ENCODE data around the gene DROSHA. TPM values are rescaled to one million over a fixed set of nuclear protein-coding genes. Genes with fewer than 3 reads are reported as not detected.

Gene DROSHA
- total and polyA plus RNA-seq, 3 experiments from 2014 or later: 22.2 to 75.0 (median 64.1) TPM

- ChIA-PET CTCF (no interaction called here), POLR2A (no interaction called here)
- no peaks in the 10 kb centered on the region for H3K4me1 ChIP-seq (ENCODE audit: insufficient read depth, low read length)
- no peak overlapping the region for H3K27ac Mint-ChIP-seq
- DNase-seq: no peak
- H3K9me3 Mint-ChIP-seq: peaks cover 6 to 11% (median 8%) of the 10 kb centered on the region in 5 donors
- no peak overlapping the region for H3K4me3 ChIP-seq (ENCODE audit: low read length)
- H3K27me3 Mint-ChIP-seq: peaks cover 0 to 3% of the 10 kb centered on the region in 2 donors
- no peaks in the 10 kb centered on the region for H3K9me3 ChIP-seq (ENCODE audit: low read length)
- H3K36me3 ChIP-seq (ENCODE audit: insufficient read depth, low read length): no peaks in the 10 kb centered on the region
- H3K4me3 Mint-ChIP-seq: no peak overlapping the region
- H3K4me1 Mint-ChIP-seq: no peaks in the 10 kb centered on the region
- H3K27me3 ChIP-seq (ENCODE audit: insufficient read depth, low read length, poor library complexity, severe bottlenecking): no peaks in the 10 kb centered on the region
- H3K36me3 Mint-ChIP-seq: peaks cover 0 to 2% (median 0%) of the 10 kb centered on the region in 3 donors
- H3K27ac ChIP-seq (ENCODE audit: low read depth, low read length): no peak overlapping the region
These were observed 139.8 kb downstream of the DROSHA start for GRCh38 chr5:31392061-31392460.

GRCh38 chr5:31390256-31390655, 141.6 kb downstream of the DROSHA start:
- Histone ChIP-seq H3K9me3 (ENCODE audit: low read length) (no peaks in the 10 kb centered on the region), H3K36me3 (ENCODE audit: insufficient read depth, low read length) (no peaks in the 10 kb centered on the region), H3K27me3 (ENCODE audit: insufficient read depth, low read length, poor library complexity, severe bottlenecking) (no peaks in the 10 kb centered on the region), H3K4me1 (ENCODE audit: insufficient read depth, low read length) (no peaks in the 10 kb centered on the region), H3K27ac (ENCODE audit: low read depth, low read length) (no peak overlapping the region), H3K4me3 (ENCODE audit: low read length) (no peak overlapping the region)
- Mint-ChIP-seq H3K27me3 (peaks cover 3 to 8% of the 10 kb centered on the region in 2 donors), H3K4me3 (no peak overlapping the region), H3K4me1 (no peaks in the 10 kb centered on the region), H3K27ac (no peak overlapping the region), H3K9me3 (peaks cover 6 to 11% (median 8%) of the 10 kb centered on the region in 5 donors), H3K36me3 (peaks cover 0 to 2% (median 0%) of the 10 kb centered on the region in 3 donors)
- DNase-seq: no peak
- POLR2A ChIA-PET: no interaction called here
- CTCF ChIA-PET: no interaction called here

GRCh38 chr5:31385774-31386537, 145.9 kb downstream of the DROSHA start:
- CTCF ChIA-PET: no interaction called here
- Histone ChIP-seq H3K4me3 (ENCODE audit: low read length) (no peak overlapping the region), H3K27ac (ENCODE audit: low read depth, low read length) (no peak overlapping the region), H3K9me3 (ENCODE audit: low read length) (no peaks in the 10 kb centered on the region), H3K36me3 (ENCODE audit: insufficient read depth, low read length) (no peaks in the 10 kb centered on the region), H3K4me1 (ENCODE audit: insufficient read depth, low read length) (no peaks in the 10 kb centered on the region), H3K27me3 (ENCODE audit: insufficient read depth, low read length, poor library complexity, severe bottlenecking) (no peaks in the 10 kb centered on the region)
- H3K27me3 Mint-ChIP-seq: peaks cover 10 to 33% of the 10 kb centered on the region in 2 donors
- H3K4me3 Mint-ChIP-seq: no peak overlapping the region
- DNase-seq: no peak
- H3K36me3 Mint-ChIP-seq: peaks cover 0 to 2% (median 0%) of the 10 kb centered on the region in 3 donors
- H3K9me3 Mint-ChIP-seq: peaks cover 6 to 11% (median 8%) of the 10 kb centered on the region in 5 donors
- no peak overlapping the region for H3K27ac Mint-ChIP-seq
- POLR2A ChIA-PET: no interaction called here
- H3K4me1 Mint-ChIP-seq: no peaks in the 10 kb centered on the region

GRCh38 chr5:31383734-31384133, 148.2 kb downstream of the DROSHA start:
- Mint-ChIP-seq H3K4me3 (no peak overlapping the region), H3K27me3 (peaks cover 13 to 40% of the 10 kb centered on the region in 2 donors), H3K27ac (no peak overlapping the region), H3K36me3 (no peaks in the 10 kb centered on the region), H3K4me1 (no peaks in the 10 kb centered on the region), H3K9me3 (peaks cover 0 to 9% (median 4%) of the 10 kb centered on the region in 5 donors)
- Histone ChIP-seq H3K27ac (ENCODE audit: low read depth, low read length) (no peak overlapping the region), H3K9me3 (ENCODE audit: low read length) (no peaks in the 10 kb centered on the region), H3K27me3 (ENCODE audit: insufficient read depth, low read length, poor library complexity, severe bottlenecking) (no peaks in the 10 kb centered on the region), H3K36me3 (ENCODE audit: insufficient read depth, low read length) (no peaks in the 10 kb centered on the region), H3K4me3 (ENCODE audit: low read length) (no peak overlapping the region), H3K4me1 (ENCODE audit: insufficient read depth, low read length) (no peaks in the 10 kb centered on the region)
- CTCF ChIA-PET: no interaction called here
- DNase-seq: no peak
- POLR2A ChIA-PET: no interaction called here

GRCh38 chr5:31382051-31382878, 149.6 kb downstream of the DROSHA start:
- Histone ChIP-seq H3K4me3 (ENCODE audit: low read length) (no peak overlapping the region), H3K36me3 (ENCODE audit: insufficient read depth, low read length) (no peaks in the 10 kb centered on the region), H3K9me3 (ENCODE audit: low read length) (no peaks in the 10 kb centered on the region), H3K27ac (ENCODE audit: low read depth, low read length) (no peak overlapping the region), H3K27me3 (ENCODE audit: insufficient read depth, low read length, poor library complexity, severe bottlenecking) (no peaks in the 10 kb centered on the region), H3K4me1 (ENCODE audit: insufficient read depth, low read length) (no peaks in the 10 kb centered on the region)
- H3K4me1 Mint-ChIP-seq: no peaks in the 10 kb centered on the region
- H3K27ac Mint-ChIP-seq: peak overlapping the region in 1 of 8 donors; percentile 30
- H3K36me3 Mint-ChIP-seq: no peaks in the 10 kb centered on the region
- H3K4me3 Mint-ChIP-seq: no peak overlapping the region
- CTCF ChIA-PET: no interaction called here
- DNase-seq: no peak
- POLR2A ChIA-PET: no interaction called here
- H3K27me3 Mint-ChIP-seq: peaks cover 13 to 40% of the 10 kb centered on the region in 2 donors
- no peaks in the 10 kb centered on the region for H3K9me3 Mint-ChIP-seq

GRCh38 chr5:31381299-31381698, 150.6 kb downstream of the DROSHA start:
- POLR2A ChIA-PET: no interaction called here
- H3K4me1 Mint-ChIP-seq: no peaks in the 10 kb centered on the region
- peaks cover 12 to 40% of the 10 kb centered on the region in 2 donors for H3K27me3 Mint-ChIP-seq
- Histone ChIP-seq H3K4me3 (ENCODE audit: low read length) (no peak overlapping the region), H3K9me3 (ENCODE audit: low read length) (no peaks in the 10 kb centered on the region), H3K36me3 (ENCODE audit: insufficient read depth, low read length) (no peaks in the 10 kb centered on the region), H3K27ac (ENCODE audit: low read depth, low read length) (no peak overlapping the region), H3K27me3 (ENCODE audit: insufficient read depth, low read length, poor library complexity, severe bottlenecking) (no peaks in the 10 kb centered on the region), H3K4me1 (ENCODE audit: insufficient read depth, low read length) (no peaks in the 10 kb centered on the region)
- no peak for DNase-seq
- no peaks in the 10 kb centered on the region for H3K9me3 Mint-ChIP-seq
- no peaks in the 10 kb centered on the region for H3K36me3 Mint-ChIP-seq
- no peak overlapping the region for H3K4me3 Mint-ChIP-seq
- CTCF ChIA-PET: no interaction called here
- no peak overlapping the region for H3K27ac Mint-ChIP-seq

GRCh38 chr5:31380049-31380448, 151.8 kb downstream of the DROSHA start:
- CTCF ChIA-PET: no interaction called here
- Mint-ChIP-seq H3K36me3 (no peaks in the 10 kb centered on the region), H3K4me1 (no peaks in the 10 kb centered on the region), H3K27me3 (peaks cover 12 to 32% of the 10 kb centered on the region in 2 donors), H3K9me3 (no peaks in the 10 kb centered on the region), H3K4me3 (no peak overlapping the region), H3K27ac (no peak overlapping the region)
- no peaks in the 10 kb centered on the region for H3K4me1 ChIP-seq (ENCODE audit: insufficient read depth, low read length)
- no peaks in the 10 kb centered on the region for H3K9me3 ChIP-seq (ENCODE audit: low read length)
- no peak overlapping the region for H3K27ac ChIP-seq (ENCODE audit: low read depth, low read length)
- DNase-seq: no peak
- no peaks in the 10 kb centered on the region for H3K36me3 ChIP-seq (ENCODE audit: insufficient read depth, low read length)
- no peaks in the 10 kb centered on the region for H3K27me3 ChIP-seq (ENCODE audit: insufficient read depth, low read length, poor library complexity, severe bottlenecking)
- no peak overlapping the region for H3K4me3 ChIP-seq (ENCODE audit: low read length)
- POLR2A ChIA-PET: no interaction called here

- Mint-ChIP-seq H3K27me3 (peaks cover 10 to 28% of the 10 kb centered on the region in 2 donors), H3K4me3 (no peak overlapping the region), H3K4me1 (no peaks in the 10 kb centered on the region), H3K27ac (no peak overlapping the region), H3K9me3 (no peaks in the 10 kb centered on the region), H3K36me3 (no peaks in the 10 kb centered on the region)
- Histone ChIP-seq H3K36me3 (ENCODE audit: insufficient read depth, low read length) (no peaks in the 10 kb centered on the region), H3K4me3 (ENCODE audit: low read length) (no peak overlapping the region), H3K4me1 (ENCODE audit: insufficient read depth, low read length) (no peaks in the 10 kb centered on the region), H3K9me3 (ENCODE audit: low read length) (no peaks in the 10 kb centered on the region), H3K27me3 (ENCODE audit: insufficient read depth, low read length, poor library complexity, severe bottlenecking) (no peaks in the 10 kb centered on the region), H3K27ac (ENCODE audit: low read depth, low read length) (no peak overlapping the region)
- DNase-seq: no peak
- CTCF ChIA-PET: no interaction called here
- POLR2A ChIA-PET: no interaction called here
These were observed 153.1 kb downstream of the DROSHA start for GRCh38 chr5:31378838-31379237.

Data from CD8-positive, alpha-beta memory T cell (primary cell).